H1 (cell line): Measurements from ENCODE around the gene KRTAP10-5. TPM values are rescaled to one million over a fixed set of nuclear protein-coding genes. Genes with fewer than 3 reads are reported as not detected.

Experiments
- CTCF ChIA-PET: fragments of 300-600 bp; sonication (Branson Sonifier 250); formaldehyde crosslinking; loops from one replicate; lab custom pipeline; 2021; ENCODE audit not compliant: partially characterized antibody; lab: Charles Lee
- POLR2A ChIA-PET: fragments of 300-600 bp; sonication (Branson Sonifier 250); formaldehyde crosslinking; loops from one replicate; lab custom pipeline; 2021; ENCODE audit warnings: inconsistent platforms; ENCODE audit not compliant: partially characterized antibody; lab: Charles Lee
- DNase-seq, 2 experiments: peaks; one replicate each; pipeline versions ENCODE4 v3.0.0 to v3.0.0-alpha.2; 2010 to 2022; ENCODE audit warnings: low spot score in 2 of 2, low read depth in 1 of 2, mixed read lengths in 1 of 2
- FAIRE-seq: peaks from 2 replicates; lab custom pipeline; 2011; peaks lifted over from hg19 to GRCh38; lab: Jason Lieb, UNC
- H2AFZ ChIP-seq: 2 replicates; pipeline ENCODE4 v1.8.1; 2012; ENCODE audit warnings: low read length, inconsistent platforms
- H2AK5ac ChIP-seq: 2 replicates; pipeline ENCODE4 v1.6.1; 2013; ENCODE audit warnings: low read depth, low read length
- H2BK120ac ChIP-seq: replicated peaks from 2 replicates; pipeline ENCODE3; 2013; ENCODE audit warnings: low read depth, low read length, inconsistent platforms
- H2BK12ac ChIP-seq: 2 replicates; pipeline ENCODE4 v1.6.1; 2013; ENCODE audit warnings: low read depth, low read length
- H2BK15ac ChIP-seq: 2 replicates; pipeline ENCODE4 v1.6.1; 2013; ENCODE audit warnings: low read length
- H2BK20ac ChIP-seq: 2 replicates; pipeline ENCODE4 v1.6.1; 2013; ENCODE audit warnings: low read length
- H2BK5ac ChIP-seq: 2 replicates; pipeline ENCODE4 v1.6.1; 2013; ENCODE audit warnings: low read depth, low read length
- H3K14ac ChIP-seq: 2 replicates; pipeline ENCODE4 v1.6.1; 2013; ENCODE audit warnings: inconsistent platforms; ENCODE audit not compliant: insufficient read length
- H3K18ac ChIP-seq: 2 replicates; pipeline ENCODE4 v1.6.1; 2013; ENCODE audit warnings: low read length; ENCODE audit errors: extremely low read depth
- H3K23ac ChIP-seq: 2 replicates; pipeline ENCODE4 v1.6.1; 2013; ENCODE audit warnings: inconsistent platforms; ENCODE audit not compliant: insufficient read length
- H3K23me2 ChIP-seq: 2 replicates; pipeline ENCODE4 v1.6.1; 2013; ENCODE audit warnings: low read depth, low read length
- H3K27ac ChIP-seq: 2 replicates; pipeline ENCODE4 v1.6.1; 2011; ENCODE audit warnings: low read depth, low read length, inconsistent platforms
- H3K27me3 ChIP-seq, 4 experiments: replicated peaks in 1 of 4; 1 replicate in 1 of 4; 2 replicates in 3 of 4; pipeline versions ENCODE4 v1.6.1 to v1.8.1; 2011 to 2013; ENCODE audit warnings: low read length in 3 of 4, mild to moderate bottlenecking in 3 of 4, inconsistent platforms in 2 of 4, mixed read lengths in 2 of 4, moderate library complexity in 1 of 4; ENCODE audit not compliant: control insufficient read depth in 3 of 4, insufficient read depth in 3 of 4; ENCODE audit errors: extremely low read depth in 1 of 4
- H3K36me3 ChIP-seq, 4 experiments: 2 replicates each; pipeline versions ENCODE4 v1.6.1 to v1.8.1; 2011 to 2013; ENCODE audit warnings: mild to moderate bottlenecking in 4 of 4, low read length in 3 of 4, moderate library complexity in 2 of 4, control low read depth in 1 of 4, inconsistent platforms in 1 of 4; ENCODE audit not compliant: insufficient read depth in 4 of 4, control insufficient read depth in 2 of 4
- H3K4ac ChIP-seq: replicated peaks from 2 replicates; pipeline ENCODE3; 2013; ENCODE audit warnings: low read length, low read depth, mixed read lengths, inconsistent platforms; ENCODE audit not compliant: insufficient read length
- H3K4me1 ChIP-seq, 4 experiments: replicated peaks in 1 of 4; 1 replicate in 1 of 4; 2 replicates in 3 of 4; pipeline versions ENCODE4 v1.6.1 to v1.8.1; 2011 to 2013; ENCODE audit warnings: low read length in 3 of 4, inconsistent platforms in 2 of 4, mixed read lengths in 1 of 4; ENCODE audit not compliant: insufficient read depth in 4 of 4, control insufficient read depth in 3 of 4
- H3K4me2 ChIP-seq, 2 experiments: 2 replicates each; pipeline versions ENCODE4 v1.6.1 to v1.8.1; 2011 to 2013; ENCODE audit warnings: low read depth in 2 of 2, low read length in 2 of 2, control low read depth in 1 of 2, inconsistent platforms in 1 of 2, mild to moderate bottlenecking in 1 of 2; ENCODE audit not compliant: insufficient read depth in 1 of 2
- H3K4me3 ChIP-seq, 4 experiments: fragments of 200-600, 300-600 bp in 1 of 4; sonication (generic), shearing (Covaris generic), sonication (Bioruptor Twin) in 1 of 4; 2 replicates each; pipeline versions ENCODE4 v1.5.1 to v1.8.1; 2011 to 2016; ENCODE audit warnings: low read length in 4 of 4, low read depth in 3 of 4, control low read depth in 2 of 4, inconsistent platforms in 2 of 4, mild to moderate bottlenecking in 2 of 4, mixed read lengths in 1 of 4, moderate library complexity in 1 of 4; ENCODE audit not compliant: insufficient read depth in 2 of 4; ENCODE audit errors: extremely low read depth in 1 of 4
- H3K56ac ChIP-seq: replicated peaks from 2 replicates; pipeline ENCODE3; 2013; ENCODE audit warnings: low read depth, mild to moderate bottlenecking, mixed read lengths, low read length, inconsistent platforms; ENCODE audit not compliant: insufficient read length
- H3K79me1 ChIP-seq: 2 replicates; pipeline ENCODE4 v1.6.1; 2013; ENCODE audit warnings: low read depth, low read length, control low read depth
- H3K79me2 ChIP-seq, 2 experiments: 2 replicates each; pipeline versions ENCODE4 v1.6.1 to v1.8.1; 2012 to 2013; ENCODE audit warnings: low read length in 2 of 2, mild to moderate bottlenecking in 2 of 2, inconsistent platforms in 1 of 2; ENCODE audit not compliant: insufficient read depth in 2 of 2, control insufficient read depth in 1 of 2
- H3K9ac ChIP-seq, 4 experiments: replicated peaks in 1 of 4; 1 replicate in 1 of 4; 2 replicates in 3 of 4; pipeline versions ENCODE4 v1.6.1 to v1.8.1; 2011 to 2013; ENCODE audit warnings: low read depth in 3 of 4, low read length in 3 of 4, control low read depth in 2 of 4, mild to moderate bottlenecking in 2 of 4, moderate library complexity in 2 of 4, inconsistent platforms in 1 of 4; ENCODE audit errors: extremely low read depth in 1 of 4
- H3K9me3 ChIP-seq, 2 experiments: 2 replicates each; pipeline versions ENCODE4 v1.6.1 to v1.8.1; 2012 to 2013; ENCODE audit warnings: mild to moderate bottlenecking in 2 of 2, moderate library complexity in 2 of 2, control low read depth in 1 of 2, inconsistent platforms in 1 of 2, low read depth in 1 of 2, low read length in 1 of 2, mixed read lengths in 1 of 2; ENCODE audit not compliant: insufficient read depth in 2 of 2
- H4K20me1 ChIP-seq, 2 experiments: replicated peaks in 1 of 2; 2 replicates each; pipeline versions ENCODE3 to v1.8.1; 2011 to 2013; ENCODE audit warnings: inconsistent platforms in 2 of 2, low read length in 2 of 2, mild to moderate bottlenecking in 1 of 2; ENCODE audit not compliant: insufficient read depth in 2 of 2, control insufficient read depth in 1 of 2
- H4K5ac ChIP-seq: 2 replicates; pipeline ENCODE4 v1.6.1; 2013; ENCODE audit warnings: low read length, low read depth, mixed read lengths, inconsistent platforms; ENCODE audit not compliant: insufficient read length
- H4K8ac ChIP-seq: 2 replicates; pipeline ENCODE4 v1.8.0; 2013; ENCODE audit warnings: mild to moderate bottlenecking, moderate library complexity, low read length, inconsistent platforms; ENCODE audit not compliant: insufficient read depth; ENCODE audit errors: extremely low read depth
- H4K91ac ChIP-seq: replicated peaks from 2 replicates; pipeline ENCODE3; 2013; ENCODE audit warnings: low read length, mixed read lengths, inconsistent platforms; ENCODE audit not compliant: insufficient read length
- BCL11A ChIP-seq, 2 experiments: IDR thresholded peaks; one replicate each; pipeline ENCODE4 v1.6.1; 2011; ENCODE audit warnings: low read depth in 2 of 2, low read length in 2 of 2, mild to moderate bottlenecking in 2 of 2
- WGBS, 2 experiments: shearing (Covaris generic) in 1 of 2; methylation state at CpG; one replicate each; pipeline versions ENCODE4 v1.1.6 to v1.1.7; 2013 to 2015; ENCODE audit warnings: low lambda C conversion rate in 2 of 2, mixed read lengths in 2 of 2, inconsistent platforms in 1 of 2, low coverage in 1 of 2, missing lambda C conversion rate in 1 of 2; ENCODE audit not compliant: insufficient replicate concordance in 2 of 2, insufficient coverage in 1 of 2, insufficient read length in 1 of 2; ENCODE audit errors: extremely low coverage in 1 of 2, missing lambda C conversion rate in 1 of 2; 5-methylcytosine and 5-hydroxymethylcytosine counted together
- polyA plus RNA-seq, 7 experiments: library from polyadenylated mRNA; depleted of rRNA in 3 of 7; stranded (reverse) in 5 of 7; unstranded in 2 of 7; fragments of >200 nt in 5 of 7; fragments of 200-250 nt in 2 of 7; gene quantifications; 1 replicate in 5 of 7; 2 replicates in 1 of 7; 4 replicates in 1 of 7; pipeline versions ENCODE4 v1.2.1 to v1.2.3, GENCODE V29; 2011 to 2013; ENCODE audit warnings: missing spikeins in 2 of 7, mixed read lengths in 2 of 7
- total RNA-seq: library from RNA; stranded (reverse); fragmentation: NEBNext Ultra II Directional; extraction: Animal tissue kit (Norgen Biotek cat#: 25700); gene quantifications from 2 replicates; pipeline ENCODE4 v1.2.1, GENCODE V29; 2021

The KRTAP10-5 gene
- total and polyA plus RNA-seq, 2 of the 8 experiments (the other 6 are each of a cell fraction or from before 2014, with no cell fraction given) = 0.09 TPM; not detected in 1

- H3K4me1 ChIP-seq = peaks cover 0 to 3% (median 0%) of the 10 kb centered on the region in 4 experiments; a peak in 1 of 7 replicates
- H3K36me3 ChIP-seq = no peaks in the 10 kb centered on the region
- no peak overlapping the region; the same call in 1 of the 2 replicates for H4K8ac ChIP-seq
- no peak overlapping the region for H2BK15ac ChIP-seq
- TF ChIP-seq BCL11A (IDR thresholded peaks at IDR 0.05; ENCODE audit: low read depth in 2 of 2, low read length in 2 of 2) = no peak
- TF ChIP-seq, all 59 proteins: peak for 0
- Histone ChIP-seq H3K79me1 (no peaks in the 10 kb centered on the region), H3K4ac (no peak overlapping the region), H3K4me2 (no peak overlapping the region), H4K5ac (no peak overlapping the region), H2AK5ac (peak overlapping the region; percentile 48; the same call in 1 of the 2 replicates), H3K27ac (no peak overlapping the region), H3K27me3 (no peaks in the 10 kb centered on the region), H3K79me2 (no peaks in the 10 kb centered on the region), H3K56ac (no peak overlapping the region), H3K14ac (no peak overlapping the region), H3K9me3 (no peaks in the 10 kb centered on the region), H3K23me2 (peaks cover 4% of the 10 kb centered on the region; the same call in 1 of the 2 replicates), H3K18ac (no peak overlapping the region), H2BK12ac (0 out of 2 replicates have a peak overlapping the region, but pooled peaks have one; percentile 39), H4K20me1 (peaks cover 0 to 2% of the 10 kb centered on the region in 2 experiments), H2BK5ac (0 out of 2 replicates have a peak overlapping the region, but pooled peaks have one; percentile 44), H2BK20ac (no peak overlapping the region), H2BK120ac (no peak overlapping the region), H4K91ac (no peak overlapping the region), H3K4me3 (no peak overlapping the region), H2AFZ (no peak overlapping the region), H3K9ac (no peak overlapping the region), H3K23ac (no peak overlapping the region)
- ChIA-PET CTCF (interaction anchor here (0.7 to 1.7 kb wide), 7 partner anchors 10 to 253 kb away, joined by 3 to 10 read pairs (median 4); no protein-coding TSS in a partner anchor), POLR2A (interaction anchor here (0.8 to 1.0 kb wide), 2 partner anchors 10 to 15 kb away, joined by 3 read pairs; no protein-coding TSS in a partner anchor)
- DNase-seq (no peak), FAIRE-seq (no peak)
- WGBS, 2 experiments = 88% methylated on average over 23 of the region's 23 CpGs; no CpG with 5 or more reads in 1 of the 2 experiments
Observed at GRCh38 chr21:44530903-44531605, 49.4 kb downstream of the KRTAP10-5 start.
